Activated naive CD4-positive, alpha-beta T cell treated with anti-CD3 and anti-CD28 coated beads, Interleukin-2, amount 10 ng/mL, durations not matched to agents 5 hours and 36 hours (primary cell): ENCODE measurements around the gene TDRD9. TPM values are rescaled to one million over a fixed set of nuclear protein-coding genes. Genes with fewer than 3 reads are reported as not detected.

Experiments used
- total RNA-seq, 2 experiments: library from RNA; stranded (reverse); gene quantifications; one replicate each; pipeline ENCODE4 v1.2.3, GENCODE V29; 2021

The TDRD9 gene, protein sequence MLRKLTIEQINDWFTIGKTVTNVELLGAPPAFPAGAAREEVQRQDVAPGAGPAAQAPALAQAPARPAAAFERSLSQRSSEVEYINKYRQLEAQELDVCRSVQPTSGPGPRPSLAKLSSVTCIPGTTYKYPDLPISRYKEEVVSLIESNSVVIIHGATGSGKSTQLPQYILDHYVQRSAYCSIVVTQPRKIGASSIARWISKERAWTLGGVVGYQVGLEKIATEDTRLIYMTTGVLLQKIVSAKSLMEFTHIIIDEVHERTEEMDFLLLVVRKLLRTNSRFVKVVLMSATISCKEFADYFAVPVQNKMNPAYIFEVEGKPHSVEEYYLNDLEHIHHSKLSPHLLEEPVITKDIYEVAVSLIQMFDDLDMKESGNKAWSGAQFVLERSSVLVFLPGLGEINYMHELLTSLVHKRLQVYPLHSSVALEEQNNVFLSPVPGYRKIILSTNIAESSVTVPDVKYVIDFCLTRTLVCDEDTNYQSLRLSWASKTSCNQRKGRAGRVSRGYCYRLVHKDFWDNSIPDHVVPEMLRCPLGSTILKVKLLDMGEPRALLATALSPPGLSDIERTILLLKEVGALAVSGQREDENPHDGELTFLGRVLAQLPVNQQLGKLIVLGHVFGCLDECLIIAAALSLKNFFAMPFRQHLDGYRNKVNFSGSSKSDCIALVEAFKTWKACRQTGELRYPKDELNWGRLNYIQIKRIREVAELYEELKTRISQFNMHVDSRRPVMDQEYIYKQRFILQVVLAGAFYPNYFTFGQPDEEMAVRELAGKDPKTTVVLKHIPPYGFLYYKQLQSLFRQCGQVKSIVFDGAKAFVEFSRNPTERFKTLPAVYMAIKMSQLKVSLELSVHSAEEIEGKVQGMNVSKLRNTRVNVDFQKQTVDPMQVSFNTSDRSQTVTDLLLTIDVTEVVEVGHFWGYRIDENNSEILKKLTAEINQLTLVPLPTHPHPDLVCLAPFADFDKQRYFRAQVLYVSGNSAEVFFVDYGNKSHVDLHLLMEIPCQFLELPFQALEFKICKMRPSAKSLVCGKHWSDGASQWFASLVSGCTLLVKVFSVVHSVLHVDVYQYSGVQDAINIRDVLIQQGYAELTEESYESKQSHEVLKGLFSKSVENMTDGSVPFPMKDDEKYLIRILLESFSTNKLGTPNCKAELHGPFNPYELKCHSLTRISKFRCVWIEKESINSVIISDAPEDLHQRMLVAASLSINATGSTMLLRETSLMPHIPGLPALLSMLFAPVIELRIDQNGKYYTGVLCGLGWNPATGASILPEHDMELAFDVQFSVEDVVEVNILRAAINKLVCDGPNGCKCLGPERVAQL (N-terminal part only)
- total RNA-seq = under 1 TPM; 0.05 to 0.39 TPM

DNA sequence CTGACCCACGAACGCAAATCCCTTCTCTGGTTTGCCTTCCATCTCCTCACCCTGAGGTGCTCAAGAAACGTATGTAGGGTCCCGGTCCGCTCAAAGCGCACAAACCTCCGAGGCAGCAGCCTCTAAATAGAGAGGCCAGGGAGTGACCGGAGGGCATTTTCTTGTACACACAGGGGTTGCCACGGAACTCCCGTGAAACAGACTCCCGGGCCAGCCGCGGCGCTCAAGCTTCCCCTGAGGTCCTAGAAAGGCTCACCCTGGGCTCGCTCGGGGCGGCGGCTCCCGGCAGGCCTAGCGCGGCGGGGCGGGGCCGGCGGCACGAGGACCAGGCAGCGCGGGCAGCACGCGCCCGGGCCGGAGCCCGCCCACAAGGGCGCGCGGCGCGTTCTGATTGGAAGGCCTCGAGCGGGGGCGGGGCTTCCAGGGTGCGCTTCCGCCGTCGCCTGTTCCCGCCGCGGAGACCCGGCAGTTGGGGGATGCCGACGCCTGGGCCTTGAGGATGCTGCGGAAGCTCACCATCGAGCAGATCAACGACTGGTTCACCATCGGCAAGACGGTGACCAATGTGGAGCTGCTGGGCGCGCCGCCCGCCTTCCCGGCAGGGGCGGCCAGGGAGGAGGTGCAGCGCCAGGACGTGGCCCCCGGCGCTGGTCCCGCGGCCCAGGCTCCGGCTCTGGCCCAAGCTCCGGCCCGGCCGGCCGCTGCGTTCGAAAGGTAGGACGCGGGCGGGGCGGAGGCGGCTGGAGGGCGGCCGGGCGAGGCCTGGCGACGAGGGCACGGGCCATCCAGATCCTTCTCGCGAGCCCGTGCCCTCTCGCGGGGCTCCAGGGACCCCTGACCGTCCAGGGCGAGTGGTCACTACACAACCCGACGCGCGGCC is at the start of gene TDRD9:
Gene TDRD9, plus strand, starts transcription at position 446 of the 880 bp plus-strand sequence. Its CDS starts 54 bp downstream, at position 500.

DNA sequence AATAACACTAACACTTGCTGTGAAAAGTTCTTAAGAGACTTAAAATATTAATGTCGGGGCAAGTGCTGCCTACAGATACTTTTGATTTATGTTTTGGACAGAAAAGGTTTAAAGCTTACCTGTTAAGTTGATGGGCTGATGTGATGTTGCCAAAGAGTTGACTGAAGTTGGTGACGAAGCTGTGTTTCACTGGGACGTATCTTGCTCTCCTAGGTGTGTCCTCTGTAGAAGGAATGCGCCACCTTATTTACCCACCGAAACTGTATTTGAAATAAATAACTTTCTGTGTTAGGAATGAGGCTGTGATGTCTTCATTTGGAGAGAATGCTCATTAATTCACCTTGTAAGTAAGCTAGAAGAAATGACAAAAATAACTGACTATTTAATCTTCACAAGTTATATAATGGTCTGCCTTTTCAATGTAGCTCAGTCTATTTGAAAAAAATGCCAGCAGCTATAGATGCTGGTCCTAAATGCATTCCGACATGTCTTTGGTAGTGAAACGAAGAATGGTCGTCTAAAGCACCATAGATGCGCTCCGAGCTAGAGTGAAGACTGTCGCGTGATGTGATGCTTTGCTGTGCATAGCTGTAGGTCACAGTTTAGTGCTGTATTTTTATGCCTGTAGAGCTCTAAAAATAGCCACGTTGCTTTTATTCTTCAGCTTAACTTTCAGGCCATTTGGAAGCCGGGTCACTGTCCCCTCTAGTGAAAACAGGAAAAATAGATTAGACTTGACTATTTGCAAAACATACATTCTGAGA is 13.9 kb downstream of the TDRD9 start, which contains the start of gene RD3L:
Gene RD3L, minus strand, starts transcription at position 557 of the 764 bp plus-strand sequence. CDS start 834 bp downstream, outside the sequence.

DNA sequence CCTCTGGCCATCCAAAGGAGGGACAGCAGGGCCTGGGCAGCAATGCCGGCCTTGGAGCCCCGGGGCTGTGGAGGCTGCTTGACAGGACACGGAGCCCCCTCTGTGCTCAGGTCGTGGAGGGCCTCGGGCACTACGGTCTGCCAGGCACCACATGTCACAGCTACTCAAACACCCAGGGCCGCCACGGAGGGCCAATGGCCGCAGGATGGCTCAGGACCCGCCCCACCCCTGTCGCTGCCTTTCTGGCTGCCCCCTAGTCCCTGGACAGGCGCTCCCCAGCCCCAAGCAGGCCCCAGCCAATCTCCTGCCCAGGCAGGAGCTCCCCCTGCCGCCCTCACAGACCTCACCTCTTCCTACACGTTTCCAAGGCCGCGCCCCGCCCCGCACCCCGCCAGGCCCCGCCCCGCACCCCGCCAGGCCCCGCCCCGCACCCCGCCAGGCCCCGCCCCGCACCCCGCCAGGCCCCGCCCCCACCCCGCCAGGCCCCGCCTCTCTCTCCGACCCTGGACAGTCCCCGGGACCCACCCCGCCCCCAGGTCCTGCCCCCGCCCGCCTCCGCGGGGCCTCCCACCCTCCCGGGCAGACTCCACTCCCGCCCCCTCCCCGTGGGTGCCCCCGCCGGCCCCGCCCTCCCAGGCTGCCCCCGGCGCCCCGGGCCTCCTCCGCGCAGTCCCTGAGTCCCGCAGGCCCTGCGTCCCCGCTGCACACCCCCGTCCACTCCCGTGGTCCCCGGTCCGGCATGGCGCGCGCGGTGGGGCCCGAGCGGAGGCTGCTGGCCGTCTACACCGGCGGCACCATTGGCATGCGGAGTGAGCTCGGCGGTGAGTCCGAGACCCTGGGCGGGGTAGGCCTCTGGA is 157.0 kb downstream of the TDRD9 start, which contains the start of gene ASPG:
Gene ASPG, plus strand, starts transcription at position 669 of the 857 bp plus-strand sequence. Its CDS starts 71 bp downstream, at position 740.

Other genes starting within 250 kb of the TDRD9 start
- gene XRCC3, start 213.0 kb upstream of the TDRD9 start, total RNA-seq = 10 to 100 TPM; 26.0 to 28.3 TPM
- 10 to 100 TPM; 18.9 to 19.3 TPM for gene ZFYVE21, start 212.6 kb upstream of the TDRD9 start, total RNA-seq
- gene PPP1R13B, start 80.9 kb upstream of the TDRD9 start, total RNA-seq = 10 to 100 TPM; 15.4 to 19.0 TPM
- gene RD3L, start 14.1 kb downstream of the TDRD9 start, total RNA-seq = not detected
- not detected for gene ASPG, start 157.2 kb downstream of the TDRD9 start, total RNA-seq
- gene KIF26A, start 210.1 kb downstream of the TDRD9 start, total RNA-seq = under 1 TPM; 0.53 to 0.63 TPM